Activated T-cell treated with anti-CD3 and anti-CD28 coated beads, Interleukin-2, amount 50 U/mL, for 24 hours (primary cell): ENCODE data around the gene FAM170B.
A peak's percentile ranks its signal among the peaks of the same experiment; 100 is the strongest.

Experiments
- DNase-seq: peaks from one replicate; pipeline ENCODE4 v3.0.0-alpha.2; 2020
- H3K27ac Mint-ChIP-seq: 2 replicates; pipeline ENCODE4 v1.8.0; 2020; ENCODE audit warnings: mild to moderate bottlenecking, mixed read lengths
- H3K27me3 Mint-ChIP-seq: 2 replicates; pipeline ENCODE4 v1.8.0; 2020; ENCODE audit warnings: mixed read lengths
- H3K36me3 Mint-ChIP-seq: 2 replicates; pipeline ENCODE4 v1.8.0; 2020; ENCODE audit warnings: low read depth, mixed read lengths
- H3K4me1 Mint-ChIP-seq: 2 replicates; pipeline ENCODE4 v1.8.0; 2020; ENCODE audit warnings: low read depth, mixed read lengths
- H3K4me3 Mint-ChIP-seq: 2 replicates; pipeline ENCODE4 v1.8.0; 2020; ENCODE audit warnings: mild to moderate bottlenecking, moderate library complexity, mixed read lengths
- H3K9me3 Mint-ChIP-seq: 2 replicates; pipeline ENCODE4 v1.8.0; 2020; ENCODE audit warnings: mixed read lengths

Gene FAM170B

GRCh38 chr10:49164559-49165188, 30.9 kb upstream of the FAM170B start:
- H3K4me3 Mint-ChIP-seq = no peak overlapping the region
- no peaks in the 10 kb centered on the region for H3K27me3 Mint-ChIP-seq
- H3K4me1 Mint-ChIP-seq = peaks cover 21% of the 10 kb centered on the region
- H3K27ac Mint-ChIP-seq = peak overlapping the region; percentile 23
- H3K36me3 Mint-ChIP-seq = peaks cover 13% of the 10 kb centered on the region
- H3K9me3 Mint-ChIP-seq = no peaks in the 10 kb centered on the region
- DNase-seq = peak; percentile 60

- H3K9me3 Mint-ChIP-seq = no peaks in the 10 kb centered on the region
- no peak for DNase-seq
- peaks cover 21% of the 10 kb centered on the region for H3K4me1 Mint-ChIP-seq
- H3K27ac Mint-ChIP-seq = no peak overlapping the region
- H3K27me3 Mint-ChIP-seq = no peaks in the 10 kb centered on the region
- no peak overlapping the region for H3K4me3 Mint-ChIP-seq
- peaks cover 13% of the 10 kb centered on the region for H3K36me3 Mint-ChIP-seq
Observed at GRCh38 chr10:49163741-49164140, 29.9 kb upstream of the FAM170B start.

GRCh38 chr10:49162761-49163310, 29.0 kb upstream of the FAM170B start:
- Mint-ChIP-seq H3K4me1 (peaks cover 21% of the 10 kb centered on the region), H3K36me3 (peaks cover 13% of the 10 kb centered on the region), H3K27ac (no peak overlapping the region)

GRCh38 chr10:49162063-49162462, 28.2 kb upstream of the FAM170B start:
- H3K27me3 Mint-ChIP-seq = peaks cover 3% of the 10 kb centered on the region
- H3K4me3 Mint-ChIP-seq = no peak overlapping the region
- H3K36me3 Mint-ChIP-seq = peaks cover 13% of the 10 kb centered on the region
- DNase-seq = no peak
- peaks cover 23% of the 10 kb centered on the region for H3K4me1 Mint-ChIP-seq
- H3K27ac Mint-ChIP-seq = no peak overlapping the region
- no peaks in the 10 kb centered on the region for H3K9me3 Mint-ChIP-seq

More at GRCh38 chr10:49162761-49163310, 29.0 kb upstream of the FAM170B start:
- H3K9me3 Mint-ChIP-seq = no peaks in the 10 kb centered on the region
- DNase-seq = no peak
- H3K4me3 Mint-ChIP-seq = no peak overlapping the region
- peaks cover under 1% of the 10 kb centered on the region for H3K27me3 Mint-ChIP-seq

GRCh38 chr10:49161411-49161997, 27.7 kb upstream of the FAM170B start:
- H3K4me1 Mint-ChIP-seq = peaks cover 23% of the 10 kb centered on the region
- no peaks in the 10 kb centered on the region for H3K9me3 Mint-ChIP-seq
- peaks cover 13% of the 10 kb centered on the region for H3K36me3 Mint-ChIP-seq
- H3K27ac Mint-ChIP-seq = no peak overlapping the region
- H3K4me3 Mint-ChIP-seq = no peak overlapping the region
- H3K27me3 Mint-ChIP-seq = peaks cover 3% of the 10 kb centered on the region
- no peak for DNase-seq

- DNase-seq = no peak
Observed at GRCh38 chr10:49160814-49161213, 27.0 kb upstream of the FAM170B start.

GRCh38 chr10:49160110-49160509, 26.3 kb upstream of the FAM170B start:
- Mint-ChIP-seq H3K27ac (no peak overlapping the region), H3K9me3 (no peaks in the 10 kb centered on the region), H3K27me3 (peaks cover 3% of the 10 kb centered on the region), H3K36me3 (peaks cover 14% of the 10 kb centered on the region), H3K4me1 (peaks cover 17% of the 10 kb centered on the region), H3K4me3 (no peak overlapping the region)
- no peak for DNase-seq

More at GRCh38 chr10:49160814-49161213, 27.0 kb upstream of the FAM170B start:
- Mint-ChIP-seq H3K4me1 (peaks cover 17% of the 10 kb centered on the region), H3K27me3 (peaks cover 3% of the 10 kb centered on the region), H3K36me3 (peaks cover 12% of the 10 kb centered on the region), H3K27ac (no peak overlapping the region), H3K4me3 (no peak overlapping the region), H3K9me3 (no peaks in the 10 kb centered on the region)

GRCh38 chr10:49158915-49159314, 25.1 kb upstream of the FAM170B start:
- Mint-ChIP-seq H3K27me3 (peaks cover 6% of the 10 kb centered on the region), H3K9me3 (no peaks in the 10 kb centered on the region), H3K27ac (no peak overlapping the region), H3K36me3 (peaks cover 7% of the 10 kb centered on the region), H3K4me3 (no peak overlapping the region), H3K4me1 (peaks cover 5% of the 10 kb centered on the region)
- DNase-seq = no peak

- Mint-ChIP-seq H3K27ac (no peak overlapping the region), H3K27me3 (peaks cover 6% of the 10 kb centered on the region), H3K4me3 (no peak overlapping the region), H3K9me3 (no peaks in the 10 kb centered on the region), H3K4me1 (peaks cover 5% of the 10 kb centered on the region), H3K36me3 (peaks cover 7% of the 10 kb centered on the region)
- no peak for DNase-seq
Observed at GRCh38 chr10:49158404-49158803, 24.6 kb upstream of the FAM170B start.

GRCh38 chr10:49157229-49157628, 23.4 kb upstream of the FAM170B start:
- Mint-ChIP-seq H3K4me1 (peaks cover 5% of the 10 kb centered on the region), H3K27ac (no peak overlapping the region), H3K9me3 (no peaks in the 10 kb centered on the region), H3K36me3 (peaks cover 7% of the 10 kb centered on the region), H3K27me3 (peaks cover 12% of the 10 kb centered on the region), H3K4me3 (no peak overlapping the region)
- DNase-seq = no peak

- Mint-ChIP-seq H3K4me1 (peaks cover 4% of the 10 kb centered on the region), H3K36me3 (peaks cover 5% of the 10 kb centered on the region), H3K27ac (no peak overlapping the region), H3K9me3 (no peaks in the 10 kb centered on the region), H3K27me3 (peaks cover 16% of the 10 kb centered on the region), H3K4me3 (no peak overlapping the region)
- DNase-seq = no peak
Observed at GRCh38 chr10:49154641-49155040, 20.8 kb upstream of the FAM170B start.

GRCh38 chr10:49153971-49154370, 20.1 kb upstream of the FAM170B start:
- Mint-ChIP-seq H3K27me3 (peaks cover 16% of the 10 kb centered on the region), H3K9me3 (no peaks in the 10 kb centered on the region), H3K4me1 (peaks cover 4% of the 10 kb centered on the region), H3K4me3 (no peak overlapping the region), H3K36me3 (peaks cover 5% of the 10 kb centered on the region), H3K27ac (no peak overlapping the region)
- no peak for DNase-seq

GRCh38 chr10:49153115-49153514, 19.3 kb upstream of the FAM170B start:
- peaks cover 20% of the 10 kb centered on the region for H3K27me3 Mint-ChIP-seq
- peaks cover 4% of the 10 kb centered on the region for H3K4me1 Mint-ChIP-seq
- H3K27ac Mint-ChIP-seq = no peak overlapping the region
- peaks cover 5% of the 10 kb centered on the region for H3K9me3 Mint-ChIP-seq
- peaks cover 5% of the 10 kb centered on the region for H3K36me3 Mint-ChIP-seq
- DNase-seq = no peak
- H3K4me3 Mint-ChIP-seq = no peak overlapping the region

GRCh38 chr10:49152663-49153062, 18.8 kb upstream of the FAM170B start:
- H3K4me3 Mint-ChIP-seq = no peak overlapping the region
- peaks cover 7% of the 10 kb centered on the region for H3K9me3 Mint-ChIP-seq
- DNase-seq = no peak
- no peak overlapping the region for H3K27ac Mint-ChIP-seq
- H3K36me3 Mint-ChIP-seq = peaks cover 5% of the 10 kb centered on the region
- H3K4me1 Mint-ChIP-seq = peaks cover 4% of the 10 kb centered on the region
- peaks cover 19% of the 10 kb centered on the region for H3K27me3 Mint-ChIP-seq

- peaks cover 11% of the 10 kb centered on the region for H3K9me3 Mint-ChIP-seq
- peaks cover 5% of the 10 kb centered on the region for H3K36me3 Mint-ChIP-seq
- H3K4me1 Mint-ChIP-seq = peaks cover 2% of the 10 kb centered on the region
- DNase-seq = no peak
- H3K4me3 Mint-ChIP-seq = no peak overlapping the region
- H3K27me3 Mint-ChIP-seq = peaks cover 18% of the 10 kb centered on the region
- no peak overlapping the region for H3K27ac Mint-ChIP-seq
Observed at GRCh38 chr10:49152037-49152436, 18.2 kb upstream of the FAM170B start.
